ENCODE results near the gene FEZ2.

Gene FEZ2

GRCh38 chr2:36586672-36587071 lies 11.3 kb downstream of the FEZ2 start:
- no peak for DNase-seq

- no peak for DNase-seq
Measured at GRCh38 chr2:36584148-36584794, 13.7 kb downstream of the FEZ2 start.

- no peak for DNase-seq
Measured at GRCh38 chr2:36582951-36583350, 15.0 kb downstream of the FEZ2 start.

GRCh38 chr2:36582538-36582937 lies 15.4 kb downstream of the FEZ2 start:
- no peak for DNase-seq

GRCh38 chr2:36579297-36579664 lies 18.7 kb downstream of the FEZ2 start:
- no peak for DNase-seq

GRCh38 chr2:36578343-36579296 lies 19.3 kb downstream of the FEZ2 start:
- no peak for DNase-seq

- DNase-seq = no peak
Measured at GRCh38 chr2:36577884-36578283, 20.1 kb downstream of the FEZ2 start.

GRCh38 chr2:36574560-36574959 lies 23.4 kb downstream of the FEZ2 start:
- DNase-seq = no peak

GRCh38 chr2:36573165-36573564 lies 24.8 kb downstream of the FEZ2 start:
- no peak for DNase-seq

- DNase-seq = no peak
Measured at GRCh38 chr2:36572719-36573059, 25.3 kb downstream of the FEZ2 start.

- no peak for DNase-seq
Measured at GRCh38 chr2:36572054-36572718, 25.8 kb downstream of the FEZ2 start.

- DNase-seq = no peak
Measured at GRCh38 chr2:36570416-36570815, 27.6 kb downstream of the FEZ2 start.

GRCh38 chr2:36569267-36569856 lies 28.6 kb downstream of the FEZ2 start:
- DNase-seq = no peak

- no peak for DNase-seq
Measured at GRCh38 chr2:36568516-36569246, 29.3 kb downstream of the FEZ2 start.

- no peak for DNase-seq
Measured at GRCh38 chr2:36567711-36568408, 30.1 kb downstream of the FEZ2 start.

- no peak for DNase-seq
Measured at GRCh38 chr2:36566887-36567286, 31.1 kb downstream of the FEZ2 start.

GRCh38 chr2:36565712-36566111 lies 32.3 kb downstream of the FEZ2 start:
- no peak for DNase-seq

- no peak for DNase-seq
Measured at GRCh38 chr2:36564377-36564930, 33.5 kb downstream of the FEZ2 start.

- DNase-seq = no peak
Measured at GRCh38 chr2:36562973-36563532, 34.9 kb downstream of the FEZ2 start.

- DNase-seq = no peak
Measured at GRCh38 chr2:36562240-36562639, 35.7 kb downstream of the FEZ2 start.

GRCh38 chr2:36561237-36561944 lies 36.6 kb downstream of the FEZ2 start:
- no peak for DNase-seq

Data from NCI-H1105 (cell line).